ENCODE measurements around the gene COQ9.
"Not testable (repeated sequence)": the region's sequence is repeated elsewhere in the genome, so short reads cannot be mapped to it uniquely, and the experiment has no call there.

The COQ9 gene

DNA sequence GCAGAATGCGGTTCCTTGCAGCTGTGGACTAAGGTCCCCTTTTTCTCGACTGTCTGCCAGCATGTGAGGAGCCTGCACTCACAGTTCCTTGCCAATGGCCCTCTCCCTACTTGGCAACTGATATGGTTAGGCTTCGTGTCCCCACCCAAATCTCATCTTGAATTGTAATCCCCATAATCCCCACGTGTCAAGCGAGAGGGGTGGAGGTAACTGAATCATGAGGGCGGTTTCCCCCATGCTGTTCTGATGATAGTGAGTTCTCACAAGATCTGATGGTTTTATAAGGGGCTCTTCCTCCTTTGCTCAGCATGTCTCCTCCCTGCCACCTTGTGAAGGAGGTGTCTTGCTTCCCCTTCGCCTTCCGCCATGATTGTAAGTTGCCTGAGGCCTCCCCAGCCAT, 20.0 kb upstream of the COQ9 start:
- no peak for DNase-seq (ENCODE audit: low spot score)

- DNase-seq (ENCODE audit: low spot score) = no peak
These were observed 19.5 kb upstream of the COQ9 start for GRCh38 chr16:57427824-57428223.

GRCh38 chr16:57430955-57431354, 16.3 kb upstream of the COQ9 start:
- DNase-seq (ENCODE audit: low spot score) = no peak

DNA sequence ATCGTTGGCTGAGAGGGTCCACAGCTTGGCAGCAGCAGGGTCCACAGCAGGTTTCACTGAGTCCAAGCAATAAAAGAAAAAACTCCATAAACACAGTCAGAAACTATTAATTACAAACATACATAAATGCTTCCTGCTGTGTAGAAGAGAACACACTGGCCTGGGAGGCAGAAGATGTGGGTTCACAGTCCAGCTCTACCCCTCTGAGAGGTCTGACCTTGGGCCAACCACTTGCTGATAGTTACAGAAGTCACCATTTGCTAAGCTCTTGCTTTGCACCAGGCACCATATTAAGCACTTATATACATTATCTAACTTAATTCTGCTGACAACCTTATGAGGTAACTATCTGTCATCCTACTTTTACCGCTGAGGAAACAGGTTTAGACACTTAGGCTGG, 14.8 kb upstream of the COQ9 start:
- DNase-seq (ENCODE audit: low spot score) = no peak

DNA sequence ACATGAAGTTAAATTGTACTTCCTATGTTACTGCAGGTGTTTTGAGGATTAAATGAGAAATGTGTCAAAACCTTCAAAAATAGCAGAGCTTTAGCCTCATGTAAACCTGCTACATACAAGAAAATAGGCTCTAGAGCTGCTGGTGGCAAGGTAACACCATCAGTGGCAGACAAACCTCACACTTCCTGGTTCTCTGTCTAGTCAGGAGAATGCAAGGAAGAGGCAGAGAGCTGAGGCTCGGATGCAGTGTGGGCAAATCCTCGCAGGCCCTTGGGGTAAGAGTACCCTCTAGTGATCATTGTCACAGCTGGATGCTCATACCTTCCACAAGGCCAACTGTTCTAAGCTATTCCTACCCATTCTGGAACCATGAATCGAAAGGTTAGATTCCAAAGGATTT, 14.3 kb upstream of the COQ9 start:
- no peak for DNase-seq (ENCODE audit: low spot score)

DNA sequence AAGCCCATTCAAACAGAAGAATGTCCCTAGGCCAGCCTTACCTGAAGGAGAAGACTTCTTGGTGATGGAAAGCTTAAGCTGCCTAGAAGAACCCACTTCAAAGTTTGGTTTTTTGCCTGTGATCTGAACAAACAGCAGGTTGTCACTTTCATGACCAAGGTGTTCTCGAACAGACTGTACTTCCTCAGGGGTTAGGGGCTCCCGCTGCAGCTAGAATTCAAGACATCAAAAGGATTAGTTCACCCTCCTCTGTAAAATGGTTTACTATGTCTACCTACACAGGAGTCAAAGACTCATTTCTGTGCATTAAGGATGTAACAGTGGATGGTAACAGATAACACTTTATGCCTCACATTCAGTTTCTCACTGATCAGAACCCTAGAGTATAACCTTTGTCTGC, 13.3 kb upstream of the COQ9 start:
- no peak for DNase-seq (ENCODE audit: low spot score)

DNA sequence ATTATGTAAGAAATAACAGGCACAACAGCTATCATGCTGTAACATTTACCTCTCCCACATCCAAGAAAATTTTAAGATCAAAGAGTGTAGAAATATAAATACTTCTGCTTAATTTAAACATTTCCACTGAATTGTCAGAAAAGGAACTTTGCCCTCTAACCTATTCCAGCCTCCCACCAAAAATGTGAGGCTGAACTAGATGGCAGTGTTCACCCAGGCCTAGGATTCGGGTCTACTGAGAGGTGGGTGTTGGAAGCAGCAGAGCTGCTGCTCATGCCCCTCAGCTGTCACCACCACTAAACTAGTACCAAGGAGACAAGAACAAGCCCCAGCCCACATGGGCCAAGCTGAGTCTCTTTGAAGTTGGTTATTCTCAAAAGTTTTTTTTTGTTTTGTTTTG, 11.4 kb upstream of the COQ9 start:
- no peak for DNase-seq (ENCODE audit: low spot score)

GRCh38 chr16:57439947-57440346, 7.3 kb upstream of the COQ9 start:
- not testable (repeated sequence) for DNase-seq (ENCODE audit: low spot score)

DNA sequence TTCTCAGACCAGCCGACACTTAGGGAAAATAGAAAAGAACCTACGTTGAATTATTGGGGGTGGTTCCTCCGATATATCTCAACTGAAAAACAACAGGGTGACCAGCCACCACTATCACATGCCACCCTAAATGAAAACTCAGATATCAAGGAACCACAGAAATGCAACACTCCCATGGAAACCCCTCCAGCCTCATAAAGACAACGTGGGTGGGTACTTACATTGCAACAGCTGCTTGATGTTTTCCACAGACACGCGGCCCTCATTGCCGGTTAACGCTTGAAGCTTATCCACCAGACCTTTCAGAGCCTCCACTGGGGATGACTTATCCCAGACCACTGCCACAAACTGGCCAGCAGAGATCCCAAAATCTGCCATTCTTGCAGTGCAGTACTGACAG, 6.7 kb upstream of the COQ9 start:
- DNase-seq (ENCODE audit: low spot score) = not testable (repeated sequence)

- no peak for DNase-seq (ENCODE audit: low spot score)
These were observed 2.6 kb upstream of the COQ9 start for GRCh38 chr16:57444711-57445110.

GRCh38 chr16:57445510-57445909, 1.8 kb upstream of the COQ9 start:
- DNase-seq (ENCODE audit: low spot score) = no peak

DNA sequence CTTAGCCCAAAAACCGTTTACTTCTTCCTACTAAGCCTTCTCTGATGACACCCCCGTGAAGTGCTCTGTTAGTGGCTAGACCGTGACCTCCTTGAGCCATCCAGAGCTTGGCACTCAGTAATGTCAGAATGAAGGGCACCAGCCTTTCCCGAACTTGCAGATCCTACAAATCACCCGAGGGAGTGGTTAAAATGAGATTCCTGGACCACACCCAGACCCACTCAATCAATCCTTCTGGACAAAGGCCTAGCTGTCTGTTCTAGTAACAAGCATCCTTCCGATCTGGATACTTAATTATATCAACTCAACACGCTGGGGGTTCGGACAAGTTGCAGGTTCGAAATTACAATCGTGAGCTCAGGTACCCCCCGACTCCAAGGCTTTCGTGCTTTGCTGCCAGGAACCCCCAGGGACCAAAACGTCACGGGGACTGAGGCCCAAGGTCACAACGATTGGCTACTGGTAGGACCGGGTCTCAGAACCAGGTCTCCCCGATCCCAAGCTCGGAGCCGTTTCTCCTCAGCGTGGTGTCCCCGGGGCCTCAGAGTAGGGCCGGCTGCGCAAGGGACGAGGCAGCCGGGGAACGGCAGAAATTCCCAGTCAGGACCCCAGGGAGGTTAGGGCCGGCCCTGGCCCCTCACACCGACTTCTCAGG, 621 bp upstream of the COQ9 start:
- peak; percentile 36 for DNase-seq (ENCODE audit: low spot score)

DNA sequence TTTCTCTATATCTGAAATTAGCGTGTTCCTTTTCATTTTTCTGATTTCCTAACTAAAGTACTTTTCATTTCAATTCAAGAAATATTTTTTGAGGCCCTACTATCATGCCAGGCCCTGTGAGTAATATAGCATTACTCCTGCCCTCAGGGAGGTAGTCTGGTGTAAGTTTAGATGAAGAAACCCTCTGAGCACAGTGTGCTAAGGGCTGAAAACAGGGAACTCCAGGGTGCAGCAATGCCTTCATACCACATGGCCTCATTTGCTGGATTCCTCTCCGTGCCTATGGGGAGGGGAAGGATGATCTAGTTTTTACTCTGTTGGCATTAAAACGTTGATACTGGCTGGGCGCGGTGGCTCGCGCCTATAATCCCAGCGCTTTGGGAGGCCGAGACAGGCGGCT, 4.7 kb downstream of the COQ9 start:
- no peak for DNase-seq (ENCODE audit: low spot score)

GRCh38 chr16:57462209-57462977, 15.1 kb downstream of the COQ9 start, which contains the start of gene POLR2C:
POLR2C (plus strand) TSS chr16:57462679; CDS start chr16:57462725, 46 bp downstream.
- peak; percentile 81 for DNase-seq (ENCODE audit: low spot score)

DNA sequence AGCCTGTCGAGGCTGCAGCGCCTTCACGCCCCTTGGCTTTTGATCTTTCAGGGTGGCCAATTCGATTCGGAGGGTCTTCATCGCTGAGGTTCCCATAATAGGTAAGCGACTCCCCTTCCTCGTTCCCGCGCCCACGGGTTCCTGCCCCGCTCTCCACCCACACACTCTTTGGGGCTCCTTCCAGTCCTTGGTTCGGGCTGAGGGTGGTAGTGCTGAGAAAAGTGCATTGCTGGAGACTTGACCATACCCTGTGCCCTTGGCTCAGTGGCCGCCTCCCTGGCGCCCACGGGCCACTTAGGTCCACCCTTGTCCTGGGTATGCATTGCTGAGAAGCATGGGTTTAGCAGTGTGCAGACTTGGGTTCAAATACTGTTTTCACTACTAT, 15.7 kb downstream of the COQ9 start:
- DNase-seq (ENCODE audit: low spot score) = no peak

- DNase-seq (ENCODE audit: low spot score) = no peak
These were observed 17.2 kb downstream of the COQ9 start for GRCh38 chr16:57464523-57464922.

GRCh38 chr16:57468346-57468745, 21.1 kb downstream of the COQ9 start:
- DNase-seq (ENCODE audit: low spot score) = no peak

DNA sequence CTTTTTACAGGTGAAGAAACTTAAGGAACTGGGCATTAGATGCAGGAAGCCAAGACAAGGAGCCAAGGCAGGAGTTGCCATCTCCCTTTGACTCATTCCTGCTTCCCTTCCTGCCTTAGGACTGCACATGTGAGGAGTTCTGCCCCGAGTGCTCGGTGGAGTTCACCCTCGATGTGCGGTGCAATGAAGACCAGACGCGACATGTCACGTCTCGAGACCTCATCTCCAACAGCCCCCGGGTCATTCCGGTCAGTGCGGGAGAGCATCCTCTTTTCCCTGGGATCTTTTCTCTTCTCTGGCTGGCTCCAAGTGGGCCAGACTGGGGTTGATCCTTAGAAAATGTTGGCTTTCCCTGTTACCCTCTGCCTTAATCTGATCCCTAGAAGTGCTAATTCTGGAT, 21.8 kb downstream of the COQ9 start:
- DNase-seq (ENCODE audit: low spot score) = no peak

DNA sequence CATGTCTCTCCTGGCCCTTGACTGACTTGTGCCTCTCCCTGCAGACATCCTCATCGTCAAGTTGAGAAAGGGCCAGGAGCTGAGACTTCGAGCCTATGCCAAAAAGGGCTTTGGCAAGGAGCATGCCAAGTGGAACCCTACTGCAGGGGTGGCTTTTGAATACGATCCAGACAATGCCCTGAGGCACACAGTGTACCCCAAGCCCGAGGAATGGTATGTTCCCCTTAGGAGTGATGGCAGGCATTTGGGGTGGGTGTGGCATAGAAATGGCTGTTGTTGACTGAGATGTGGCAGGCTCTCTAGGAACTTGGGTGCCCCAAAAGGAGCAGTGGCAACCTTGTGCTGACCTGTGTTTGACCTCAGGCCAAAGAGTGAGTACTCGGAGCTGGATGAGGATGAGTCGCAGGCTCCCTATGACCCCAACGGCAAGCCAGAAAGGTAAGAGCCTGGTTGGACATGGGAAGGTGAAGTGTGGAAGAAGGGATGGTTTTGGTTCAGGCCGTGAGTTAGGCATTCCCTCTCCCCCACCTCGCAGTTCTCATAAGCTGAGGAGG, 22.7 kb downstream of the COQ9 start:
- DNase-seq (ENCODE audit: low spot score) = no peak

- DNase-seq (ENCODE audit: low spot score) = no peak
These were observed 23.4 kb downstream of the COQ9 start for GRCh38 chr16:57470711-57471110.

GRCh38 chr16:57471209-57471608, 23.9 kb downstream of the COQ9 start:
- DNase-seq (ENCODE audit: low spot score) = no peak

GRCh38 chr16:57471852-57472664, 24.8 kb downstream of the COQ9 start:
- no peak for DNase-seq (ENCODE audit: low spot score)

GRCh38 chr16:57472665-57473060, 25.4 kb downstream of the COQ9 start:
- DNase-seq (ENCODE audit: low spot score) = no peak

All from cerebellar cortex (tissue), 1 donor.